ENCODE measurements around the gene GPR17.

The GPR17 gene

GRCh38 chr2:127630096-127630863, 15.7 kb upstream of the GPR17 start:
- DNase-seq (ENCODE audit: low read depth), result no peak

DNA sequence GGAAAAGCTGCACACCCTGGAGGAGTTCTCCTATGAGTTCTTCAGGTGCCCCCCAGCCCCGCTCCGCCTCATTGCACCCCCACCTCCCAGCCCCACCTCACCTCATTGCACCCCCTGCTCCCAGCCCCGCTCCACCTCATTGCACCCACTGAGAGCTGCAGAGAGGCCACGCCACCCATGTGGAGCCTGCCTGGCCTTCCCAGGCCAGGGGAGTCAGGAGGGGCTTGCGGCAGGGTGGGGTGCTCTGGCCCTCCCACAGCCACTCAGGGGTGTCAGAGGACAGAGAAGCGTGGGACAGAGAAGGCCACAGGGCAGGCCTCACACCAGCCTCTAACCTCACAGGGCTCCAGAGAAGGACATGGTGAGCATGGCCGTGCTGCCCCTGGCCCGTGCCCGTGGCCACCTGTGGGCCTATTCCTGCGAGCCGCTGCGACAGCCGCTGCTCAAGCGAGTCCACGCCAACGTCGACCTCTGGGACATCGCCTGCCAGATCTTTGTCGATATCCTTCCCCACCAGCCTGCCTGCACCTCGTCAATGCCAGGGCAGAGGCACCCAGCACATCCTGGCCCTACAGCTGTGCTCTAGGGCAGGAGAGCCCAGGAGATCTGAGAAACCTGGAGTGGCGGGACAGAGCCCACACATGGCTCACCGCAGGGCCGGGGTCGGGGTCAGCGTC, 15.0 kb upstream of the GPR17 start:
- DNase-seq (ENCODE audit: low read depth), result no peak

- DNase-seq (ENCODE audit: low read depth), result no peak
Observed at GRCh38 chr2:127631541-127631996, 14.4 kb upstream of the GPR17 start.

- DNase-seq (ENCODE audit: low read depth), result no peak
Observed at GRCh38 chr2:127631997-127632581, 13.9 kb upstream of the GPR17 start.

- no peak for DNase-seq (ENCODE audit: low read depth)
Observed at GRCh38 chr2:127632592-127633489, 13.1 kb upstream of the GPR17 start.

DNA sequence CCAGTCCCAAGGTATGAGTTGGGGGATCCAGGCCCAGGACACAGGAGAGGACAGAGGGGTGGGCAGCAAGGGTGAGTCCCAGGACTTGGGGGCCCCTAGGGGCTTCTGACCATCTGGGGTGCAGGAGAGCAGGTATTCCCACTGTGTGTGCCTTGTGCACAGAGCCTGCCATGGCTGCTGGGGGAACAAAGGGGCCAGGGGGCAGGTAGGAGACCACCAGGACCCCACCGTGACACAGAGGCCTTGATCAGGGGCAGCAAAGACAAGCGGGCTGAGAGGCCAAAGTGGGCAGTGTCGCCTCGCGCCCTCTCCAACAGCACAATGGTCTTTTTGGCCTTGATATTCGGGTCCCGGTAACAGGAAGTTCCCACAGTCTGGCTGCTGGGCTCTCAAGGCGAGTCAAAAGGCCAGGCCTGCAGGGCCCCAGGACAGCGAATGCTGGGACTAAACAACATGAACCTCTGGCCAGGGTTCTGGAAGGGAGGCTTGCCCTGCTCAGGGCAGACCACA, 12.3 kb upstream of the GPR17 start:
- no peak for DNase-seq (ENCODE audit: low read depth)

DNA sequence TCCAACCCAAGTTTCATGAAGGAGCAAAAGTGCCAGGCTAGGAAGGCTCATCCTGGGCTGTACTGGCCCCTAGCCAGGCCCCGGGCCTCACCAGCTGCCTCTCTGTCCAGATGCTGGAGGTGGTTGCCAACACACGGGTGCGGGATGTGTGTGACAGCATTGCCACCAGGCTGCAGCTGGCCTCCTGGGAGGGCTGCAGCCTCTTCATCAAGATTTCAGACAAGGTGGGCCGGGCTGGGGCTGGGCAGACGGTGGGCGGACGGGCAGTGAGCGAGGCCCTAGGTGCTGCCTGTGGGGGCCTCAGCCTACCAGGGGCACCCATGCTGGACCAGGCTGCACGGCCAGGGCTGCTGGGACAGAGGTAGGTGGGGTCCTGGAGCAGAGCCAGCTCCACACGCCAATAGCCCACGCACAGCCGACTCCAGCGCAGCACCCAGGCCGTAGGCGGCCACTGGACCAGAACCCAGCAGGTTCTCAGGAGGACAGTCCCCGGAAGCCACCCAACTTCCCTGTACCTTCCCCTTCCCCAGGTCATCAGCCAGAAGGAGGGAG, 11.8 kb upstream of the GPR17 start:
- DNase-seq (ENCODE audit: low read depth), result no peak

GRCh38 chr2:127634626-127635379, 11.2 kb upstream of the GPR17 start:
- no peak for DNase-seq (ENCODE audit: low read depth)

DNA sequence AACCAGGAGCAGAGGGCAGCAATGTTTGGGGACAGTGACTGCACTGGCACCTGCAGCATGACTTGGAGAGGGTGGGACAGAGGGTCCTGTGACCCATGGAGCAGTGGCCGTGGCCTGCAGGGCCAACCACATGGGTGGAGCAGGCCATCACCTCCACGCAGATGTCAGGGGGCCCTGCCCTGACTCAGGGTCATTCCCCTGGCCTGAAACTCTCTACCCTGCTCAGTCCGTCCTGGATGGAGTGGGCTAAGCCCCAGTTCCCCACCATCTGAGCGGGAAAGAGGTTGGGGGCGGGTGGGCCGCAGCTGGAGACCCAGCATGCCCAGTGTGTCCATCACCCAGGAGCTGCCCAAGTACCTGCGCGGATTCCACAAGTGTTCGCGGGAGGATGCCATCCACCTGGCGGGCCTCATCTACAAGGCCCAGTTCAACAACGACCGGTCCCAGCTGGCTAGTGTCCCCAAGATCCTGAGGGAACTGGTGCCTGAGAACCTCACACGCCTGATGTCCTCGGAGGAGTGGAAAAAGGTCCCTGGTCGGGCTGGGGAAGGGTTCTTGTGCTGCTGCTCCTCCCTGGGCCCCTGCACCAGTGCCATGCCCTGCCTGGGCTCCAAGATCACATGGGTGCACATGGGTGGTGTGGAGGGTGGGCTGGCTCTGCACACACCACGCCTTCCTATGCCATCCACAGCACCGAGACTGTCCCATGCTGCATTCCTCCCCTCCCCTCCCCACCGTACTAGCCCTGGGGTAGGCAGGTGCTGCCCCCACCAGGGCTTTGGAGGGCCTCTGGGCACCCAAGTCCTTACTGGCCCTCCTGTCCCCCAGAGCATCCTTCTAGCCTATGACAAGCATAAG, 10.3 kb upstream of the GPR17 start:
- no peak for DNase-seq (ENCODE audit: low read depth)

DNA sequence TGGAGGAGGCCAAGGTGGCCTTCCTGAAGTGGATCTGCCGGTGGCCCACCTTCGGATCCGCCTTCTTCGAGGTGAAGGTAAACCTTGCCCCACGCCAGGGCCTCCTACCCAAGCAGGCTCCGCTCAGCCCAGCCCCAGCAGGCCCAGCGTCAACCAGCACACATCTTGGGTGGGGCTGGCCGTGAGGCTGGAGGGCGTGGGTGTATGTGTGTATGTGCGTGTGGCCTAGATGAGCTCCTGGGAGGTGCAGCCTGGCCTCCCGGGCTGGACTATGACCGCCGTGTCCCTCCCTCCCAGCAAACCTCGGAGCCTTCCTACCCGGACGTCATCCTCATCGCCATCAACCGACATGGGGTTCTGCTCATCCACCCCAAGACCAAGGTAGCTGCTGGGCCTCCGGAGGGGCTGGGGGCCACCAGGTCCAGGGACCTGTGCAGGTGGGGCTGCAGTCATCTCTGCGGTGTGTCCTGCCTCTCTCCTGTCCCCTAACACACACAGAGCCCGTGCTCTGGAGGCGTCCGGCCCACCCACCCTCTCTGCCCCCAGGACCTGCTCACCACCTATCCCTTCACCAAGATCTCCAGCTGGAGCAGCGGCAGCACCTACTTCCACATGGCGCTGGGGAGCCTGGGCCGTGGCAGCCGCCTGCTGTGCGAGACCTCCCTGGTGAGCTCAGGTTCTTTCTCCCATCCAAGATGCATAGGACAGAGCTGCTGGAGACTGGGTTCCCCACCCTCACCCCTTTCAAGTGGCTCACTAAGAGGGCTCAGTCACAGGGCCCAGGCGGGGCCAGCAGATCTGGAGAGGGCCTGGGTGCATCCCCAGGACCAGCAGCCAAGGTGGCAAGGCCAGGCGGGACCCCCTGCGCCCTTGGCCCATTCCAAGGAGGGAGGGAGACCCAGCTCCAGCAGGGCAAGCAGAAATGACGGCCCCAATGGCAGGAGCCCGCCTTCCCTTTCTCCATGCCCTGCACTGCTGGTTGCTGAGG, 9.4 kb upstream of the GPR17 start:
- no peak for DNase-seq (ENCODE audit: low read depth)

DNA sequence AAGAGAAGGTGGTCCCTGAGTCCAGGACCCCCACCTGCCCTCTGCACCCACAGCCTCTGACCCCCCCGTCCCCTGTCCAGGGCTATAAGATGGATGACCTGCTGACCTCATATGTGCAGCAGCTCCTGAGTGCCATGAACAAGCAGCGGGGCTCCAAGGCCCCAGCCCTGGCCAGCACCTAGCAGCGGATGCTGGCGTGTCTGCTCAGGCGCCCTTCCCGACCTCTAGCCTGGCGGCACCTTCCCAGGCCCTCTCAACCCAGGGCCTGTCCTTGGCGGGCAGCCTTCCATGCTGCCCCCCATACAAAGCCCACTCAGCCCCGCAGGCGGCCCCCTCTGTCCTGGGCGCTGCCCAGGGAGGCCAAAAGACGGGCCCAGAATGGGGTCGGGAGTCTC, 8.7 kb upstream of the GPR17 start:
- DNase-seq (ENCODE audit: low read depth), result no peak

GRCh38 chr2:127637725-127638252, 8.2 kb upstream of the GPR17 start:
- DNase-seq (ENCODE audit: low read depth), result peak; percentile 78

DNA sequence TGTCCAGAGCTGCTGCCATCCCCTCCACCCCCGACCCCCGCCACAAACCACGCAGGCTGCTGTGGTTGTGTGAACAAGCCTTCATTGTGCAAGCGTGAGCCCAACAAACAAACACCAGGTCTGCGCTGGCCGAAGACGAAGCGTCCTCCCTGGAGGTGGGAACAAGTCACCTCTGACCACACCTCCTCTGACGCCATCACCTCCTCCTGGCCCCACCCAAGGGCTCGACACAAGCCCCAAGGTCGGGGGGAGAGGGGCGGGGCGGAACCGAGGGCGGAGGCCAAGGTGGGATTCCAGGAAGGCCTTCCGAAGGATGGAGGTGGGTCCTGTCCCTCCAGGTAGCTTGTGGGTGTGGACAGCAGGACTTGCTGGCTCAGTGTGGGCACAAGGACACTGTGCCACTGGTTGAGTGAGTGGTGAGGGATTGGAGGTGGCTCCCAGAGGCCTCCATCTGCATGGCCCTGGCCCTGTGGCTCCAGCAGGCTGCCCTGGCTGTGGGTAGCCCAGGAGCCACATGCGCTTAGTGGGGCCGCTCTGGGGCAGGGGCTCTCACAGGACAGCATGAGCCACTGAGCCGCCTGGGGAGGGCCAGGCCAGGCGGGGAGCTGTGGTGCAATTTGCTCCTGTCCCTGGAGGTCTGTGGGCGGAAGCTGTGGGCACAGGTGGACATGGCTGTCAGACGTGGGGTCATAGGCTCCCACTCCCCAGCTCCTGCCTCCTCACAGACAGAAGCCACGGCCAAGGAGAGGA, 7.4 kb upstream of the GPR17 start:
- DNase-seq (ENCODE audit: low read depth), result peak; percentile 59

GRCh38 chr2:127639111-127639474, 6.9 kb upstream of the GPR17 start:
- DNase-seq (ENCODE audit: low read depth), result no peak

- DNase-seq (ENCODE audit: low read depth), result no peak
Observed at GRCh38 chr2:127640082-127641072, 5.6 kb upstream of the GPR17 start.

DNA sequence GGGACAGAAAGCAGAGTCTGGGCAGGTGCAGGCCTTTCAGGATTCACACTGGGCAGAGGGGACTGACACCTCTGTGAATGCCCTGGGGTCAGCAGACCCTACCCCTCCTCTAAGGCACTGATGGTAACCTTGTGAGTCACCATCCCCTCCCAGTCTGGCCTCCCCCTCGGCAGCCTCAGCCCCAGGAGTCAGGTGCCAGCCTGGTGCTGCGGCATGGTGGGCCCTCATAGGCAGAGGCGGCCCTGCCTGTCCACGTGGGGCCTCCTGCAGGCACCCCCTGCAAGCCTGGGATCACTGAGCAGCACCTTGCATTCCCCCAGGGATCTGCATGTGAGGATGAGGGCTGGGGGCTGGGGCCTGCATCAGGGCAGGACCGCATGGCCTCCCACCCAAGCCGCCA, 4.8 kb upstream of the GPR17 start:
- DNase-seq (ENCODE audit: low read depth), result no peak
